Stimulated activated naive CD8-positive, alpha-beta T cell treated with anti-CD3 and anti-CD28 coated beads, Interleukin-15, Interleukin-2, amounts not matched to agents 100 U/mL and 50 U/mL, for 24 hours (primary cell): Measurements from ENCODE around the gene CSE1L.
A peak's percentile ranks its signal among the peaks of the same experiment; 100 is the strongest.
"Not testable (repeated sequence)": the region's sequence is repeated elsewhere in the genome, so short reads cannot be mapped to it uniquely, and the experiment has no call there.

Experiments used
- ATAC-seq: fragments of 150-1000 bp; cut with Tn5 transposase; one replicate; pipeline ENCODE4 v1.10.0; 2021
- DNase-seq: peaks from one replicate; pipeline ENCODE4 v3.0.0; 2021

Gene CSE1L, protein sequence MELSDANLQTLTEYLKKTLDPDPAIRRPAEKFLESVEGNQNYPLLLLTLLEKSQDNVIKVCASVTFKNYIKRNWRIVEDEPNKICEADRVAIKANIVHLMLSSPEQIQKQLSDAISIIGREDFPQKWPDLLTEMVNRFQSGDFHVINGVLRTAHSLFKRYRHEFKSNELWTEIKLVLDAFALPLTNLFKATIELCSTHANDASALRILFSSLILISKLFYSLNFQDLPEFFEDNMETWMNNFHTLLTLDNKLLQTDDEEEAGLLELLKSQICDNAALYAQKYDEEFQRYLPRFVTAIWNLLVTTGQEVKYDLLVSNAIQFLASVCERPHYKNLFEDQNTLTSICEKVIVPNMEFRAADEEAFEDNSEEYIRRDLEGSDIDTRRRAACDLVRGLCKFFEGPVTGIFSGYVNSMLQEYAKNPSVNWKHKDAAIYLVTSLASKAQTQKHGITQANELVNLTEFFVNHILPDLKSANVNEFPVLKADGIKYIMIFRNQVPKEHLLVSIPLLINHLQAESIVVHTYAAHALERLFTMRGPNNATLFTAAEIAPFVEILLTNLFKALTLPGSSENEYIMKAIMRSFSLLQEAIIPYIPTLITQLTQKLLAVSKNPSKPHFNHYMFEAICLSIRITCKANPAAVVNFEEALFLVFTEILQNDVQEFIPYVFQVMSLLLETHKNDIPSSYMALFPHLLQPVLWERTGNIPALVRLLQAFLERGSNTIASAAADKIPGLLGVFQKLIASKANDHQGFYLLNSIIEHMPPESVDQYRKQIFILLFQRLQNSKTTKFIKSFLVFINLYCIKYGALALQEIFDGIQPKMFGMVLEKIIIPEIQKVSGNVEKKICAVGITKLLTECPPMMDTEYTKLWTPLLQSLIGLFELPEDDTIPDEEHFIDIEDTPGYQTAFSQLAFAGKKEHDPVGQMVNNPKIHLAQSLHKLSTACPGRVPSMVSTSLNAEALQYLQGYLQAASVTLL

GRCh38 chr20:49046087-49046900, at the start of gene CSE1L:
TSS of gene CSE1L (plus strand) at chr20:49046312. CDS start at chr20:49058464, 12,152 bp downstream.
- ATAC-seq: peak; percentile 94
- DNase-seq: peak; percentile 96

- ATAC-seq: no peak
- DNase-seq: no peak
These were observed 45.9 kb upstream of the CSE1L start for GRCh38 chr20:48999890-49000870.

GRCh38 chr20:49001741-49002140, 44.4 kb upstream of the CSE1L start:
- DNase-seq (no peak), ATAC-seq (no peak)

- DNase-seq (no peak), ATAC-seq (no peak)
These were observed 39.6 kb upstream of the CSE1L start for GRCh38 chr20:49006446-49006980.

DNA sequence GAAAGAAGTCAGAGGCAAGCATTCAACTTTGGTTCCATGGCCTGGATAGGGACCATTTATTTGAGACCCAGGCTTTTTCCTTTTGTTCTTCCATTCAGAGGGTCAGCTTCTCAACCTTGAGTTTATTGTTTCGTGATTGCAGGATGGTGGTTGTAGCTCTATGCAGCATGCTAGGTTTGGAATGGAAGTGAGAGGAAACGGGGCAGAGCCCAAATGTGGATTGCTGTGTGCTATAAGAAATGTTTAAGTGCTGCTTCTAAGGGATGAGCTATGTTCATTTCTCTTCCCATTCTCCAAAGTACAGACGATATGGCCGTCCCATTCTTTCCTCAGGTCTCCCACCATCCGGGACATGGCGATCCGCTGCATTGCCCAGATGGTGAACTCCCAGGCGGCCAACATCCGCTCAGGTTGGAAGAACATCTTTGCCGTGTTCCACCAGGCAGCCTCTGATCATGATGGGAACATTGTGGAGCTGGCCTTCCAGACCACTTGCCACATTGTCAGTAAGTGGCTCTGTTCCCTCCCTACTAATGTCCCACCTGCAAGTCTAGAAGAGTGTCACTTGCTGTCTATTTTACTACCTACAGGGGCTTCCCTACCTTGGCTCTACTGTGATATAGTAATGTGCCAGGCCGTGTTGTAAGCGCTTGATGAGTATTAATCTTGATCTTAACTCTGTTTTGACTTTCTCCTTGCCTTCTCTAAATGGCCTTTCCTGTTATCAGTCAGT, 36.0 kb upstream of the CSE1L start:
- DNase-seq (no peak), ATAC-seq (no peak)

DNA sequence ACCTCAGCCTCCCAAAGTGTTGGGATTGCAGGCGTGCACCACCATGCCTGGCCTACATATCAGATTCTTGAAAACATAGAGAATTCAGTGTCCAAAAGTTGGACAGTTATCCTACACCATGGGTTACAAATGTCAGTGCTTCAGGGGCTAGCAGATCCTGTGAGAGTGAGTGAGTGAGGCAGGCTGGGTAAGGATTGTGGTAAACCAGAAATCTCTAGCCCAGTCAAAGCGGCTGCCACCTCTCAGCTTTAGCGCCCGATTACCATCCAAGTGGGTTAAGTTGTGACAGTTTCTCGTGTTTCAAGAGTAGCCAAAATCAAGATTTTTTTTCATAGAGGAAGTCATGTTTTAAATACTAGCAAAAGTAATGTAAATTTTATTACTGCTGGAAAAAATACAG, 21.9 kb upstream of the CSE1L start:
- DNase-seq: no peak
- no peak for ATAC-seq

GRCh38 chr20:49028177-49028576, 17.9 kb upstream of the CSE1L start:
- DNase-seq, ATAC-seq: not testable (repeated sequence)

DNA sequence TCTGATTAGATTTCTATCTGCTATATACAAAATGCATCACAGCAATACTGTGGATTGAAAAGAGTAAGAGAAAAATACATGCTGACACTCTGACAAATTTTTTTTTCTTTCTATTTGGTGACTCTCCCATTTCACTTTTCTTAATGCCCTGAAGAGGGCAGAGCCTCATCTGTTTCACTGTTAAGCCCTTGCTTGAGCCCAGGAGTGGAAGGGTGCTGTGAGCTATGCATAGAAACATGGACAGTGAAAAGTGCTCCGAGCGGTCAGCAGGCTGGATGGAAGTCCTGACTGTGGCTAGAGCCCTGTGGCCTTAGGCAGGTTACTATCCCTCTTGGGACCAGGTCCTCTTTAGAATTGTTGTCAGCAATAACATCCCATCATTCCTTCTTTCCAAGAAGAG, 17.4 kb upstream of the CSE1L start:
- DNase-seq (no peak), ATAC-seq (no peak)

- DNase-seq: no peak
- no peak for ATAC-seq
These were observed 16.9 kb upstream of the CSE1L start for GRCh38 chr20:49029203-49029602.

- DNase-seq (no peak), ATAC-seq (no peak)
These were observed 15.0 kb upstream of the CSE1L start for GRCh38 chr20:49030954-49031619.

- DNase-seq (no peak), ATAC-seq (no peak)
These were observed 13.7 kb upstream of the CSE1L start for GRCh38 chr20:49032455-49032854.

DNA sequence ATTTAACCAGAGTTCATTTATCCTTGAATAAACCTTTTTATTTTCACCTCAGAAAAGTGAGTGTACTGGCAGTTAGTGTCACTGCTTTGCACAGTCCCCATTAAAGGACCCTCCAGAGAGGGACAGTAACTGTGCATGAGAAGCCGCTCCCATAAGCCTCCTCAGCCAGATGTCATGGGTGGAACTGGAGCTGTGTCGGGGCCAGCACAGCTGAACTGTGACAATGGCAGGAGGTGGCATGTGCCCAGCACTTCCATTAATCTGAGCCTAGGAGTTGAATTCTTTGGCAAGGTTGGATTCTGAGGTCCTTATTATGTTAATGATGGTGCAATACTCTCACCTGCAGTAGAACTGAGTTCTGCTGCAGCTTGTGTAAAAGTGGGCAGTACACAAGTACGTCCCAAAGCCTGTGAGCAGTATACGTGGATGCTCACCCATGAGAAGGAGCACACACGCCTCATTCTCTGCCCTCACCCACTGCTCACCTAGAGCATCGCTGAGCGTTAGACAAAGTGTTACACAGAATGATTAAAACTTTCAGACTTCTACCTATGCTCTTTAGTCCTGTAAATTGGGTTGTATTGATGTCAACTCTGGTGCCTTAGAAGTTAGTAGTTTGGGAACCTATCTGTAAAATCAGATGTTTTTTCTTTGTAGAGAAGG, 11.9 kb upstream of the CSE1L start:
- DNase-seq: no peak
- ATAC-seq: no peak

DNA sequence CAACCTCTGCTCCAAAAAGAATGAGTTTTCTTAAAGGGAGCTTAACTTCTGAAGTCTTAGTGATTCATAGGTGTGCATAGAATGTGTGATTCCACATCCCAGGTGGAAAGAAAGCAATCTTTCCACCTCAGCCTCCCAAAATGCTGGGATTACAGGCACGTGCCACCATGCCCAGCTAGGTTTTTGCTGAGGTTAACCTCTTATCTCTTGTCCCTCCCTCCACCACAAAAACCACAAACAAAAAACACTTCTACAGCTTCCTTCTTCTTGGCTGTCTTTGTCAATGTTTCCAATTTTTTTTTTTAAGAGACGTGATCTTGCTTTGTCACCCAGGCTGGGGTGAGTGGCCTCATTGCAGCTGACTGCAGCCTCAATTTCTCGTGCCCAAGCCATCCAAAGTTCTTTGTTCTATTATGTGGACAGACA, 8.1 kb upstream of the CSE1L start:
- DNase-seq (peak; percentile 20), ATAC-seq (peak; percentile 85)

DNA sequence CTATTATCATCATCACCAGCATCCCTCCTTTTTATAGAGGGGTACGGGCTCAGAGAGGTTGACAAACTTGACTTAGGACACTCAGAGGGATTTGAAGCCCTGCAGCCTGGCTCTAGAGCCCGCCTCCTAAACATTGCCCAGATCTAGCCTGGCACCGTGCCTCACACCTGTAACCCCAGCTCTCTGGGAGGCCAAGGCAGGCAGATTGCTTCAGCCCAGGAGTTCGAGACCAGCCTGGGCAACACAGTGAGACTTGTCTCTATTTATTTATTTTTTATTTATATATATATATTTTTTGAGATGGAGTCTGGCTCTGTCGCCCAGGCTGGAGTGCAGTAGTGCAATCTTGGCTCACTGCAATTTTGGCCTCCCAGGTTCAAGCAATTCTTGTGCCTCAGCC, 6.3 kb upstream of the CSE1L start:
- DNase-seq (no peak), ATAC-seq (no peak)

GRCh38 chr20:49043000-49043399, 3.1 kb upstream of the CSE1L start:
- no peak for DNase-seq
- ATAC-seq: no peak

- no peak for ATAC-seq
- DNase-seq: peak; percentile 50
These were observed 549 bp upstream of the CSE1L start for GRCh38 chr20:49045440-49046086.

- ATAC-seq (no peak), DNase-seq (no peak)
These were observed 6.2 kb downstream of the CSE1L start for GRCh38 chr20:49052334-49052733.

- ATAC-seq (no peak), DNase-seq (no peak)
These were observed 8.0 kb downstream of the CSE1L start for GRCh38 chr20:49054056-49054643.
